Measurements from ENCODE around the gene PLXNC1. TPM values are rescaled to one million over a fixed set of nuclear protein-coding genes. Genes with fewer than 3 reads are reported as not detected.

The PLXNC1 gene
- total RNA-seq, 6 experiments from 2014 or later, result 0.18 to 0.40 (median 0.22) TPM

DNA sequence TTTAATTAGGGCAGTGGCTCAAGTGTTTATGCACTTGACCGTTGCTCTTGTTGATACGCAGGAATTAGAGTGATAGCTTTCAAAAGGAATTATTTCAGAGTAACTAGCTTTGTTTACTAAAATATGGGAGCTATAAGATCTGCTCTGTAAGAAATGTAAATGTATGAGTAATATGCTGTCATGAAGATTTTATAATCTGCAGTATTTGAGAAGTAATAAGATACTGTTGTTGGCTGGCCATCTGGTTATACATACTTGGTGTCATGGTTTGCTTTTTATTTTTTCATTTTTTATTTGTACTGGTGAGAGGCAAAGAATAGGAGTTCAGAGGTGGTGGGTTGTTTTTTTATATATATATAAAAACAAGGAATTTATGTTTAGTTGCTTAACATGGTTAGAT lies 58.5 kb downstream of the PLXNC1 start:
- H3K36me3 Mint-ChIP-seq (ENCODE audit: low read depth), result no peaks in the 10 kb centered on the region
- no peak overlapping the region for H3K4me3 Mint-ChIP-seq
- H3K4me1 Mint-ChIP-seq (ENCODE audit: low read depth), result no peaks in the 10 kb centered on the region
- H3K27me3 Mint-ChIP-seq (ENCODE audit: insufficient read depth), result peaks cover 22% of the 10 kb centered on the region
- no peak for DNase-seq
- TF ChIP-seq, protein P1, sequence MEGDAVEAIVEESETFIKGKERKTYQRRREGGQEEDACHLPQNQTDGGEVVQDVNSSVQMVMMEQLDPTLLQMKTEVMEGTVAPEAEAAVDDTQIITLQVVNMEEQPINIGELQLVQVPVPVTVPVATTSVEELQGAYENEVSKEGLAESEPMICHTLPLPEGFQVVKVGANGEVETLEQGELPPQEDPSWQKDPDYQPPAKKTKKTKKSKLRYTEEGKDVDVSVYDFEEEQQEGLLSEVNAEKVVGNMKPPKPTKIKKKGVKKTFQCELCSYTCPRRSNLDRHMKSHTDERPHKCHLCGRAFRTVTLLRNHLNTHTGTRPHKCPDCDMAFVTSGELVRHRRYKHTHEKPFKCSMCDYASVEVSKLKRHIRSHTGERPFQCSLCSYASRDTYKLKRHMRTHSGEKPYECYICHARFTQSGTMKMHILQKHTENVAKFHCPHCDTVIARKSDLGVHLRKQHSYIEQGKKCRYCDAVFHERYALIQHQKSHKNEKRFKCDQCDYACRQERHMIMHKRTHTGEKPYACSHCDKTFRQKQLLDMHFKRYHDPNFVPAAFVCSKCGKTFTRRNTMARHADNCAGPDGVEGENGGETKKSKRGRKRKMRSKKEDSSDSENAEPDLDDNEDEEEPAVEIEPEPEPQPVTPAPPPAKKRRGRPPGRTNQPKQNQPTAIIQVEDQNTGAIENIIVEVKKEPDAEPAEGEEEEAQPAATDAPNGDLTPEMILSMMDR (IDR thresholded peaks at IDR 0.05), result no peak
- H3K27ac Mint-ChIP-seq, result no peak overlapping the region
- peaks cover 4% of the 10 kb centered on the region for H3K9me3 Mint-ChIP-seq

DNA sequence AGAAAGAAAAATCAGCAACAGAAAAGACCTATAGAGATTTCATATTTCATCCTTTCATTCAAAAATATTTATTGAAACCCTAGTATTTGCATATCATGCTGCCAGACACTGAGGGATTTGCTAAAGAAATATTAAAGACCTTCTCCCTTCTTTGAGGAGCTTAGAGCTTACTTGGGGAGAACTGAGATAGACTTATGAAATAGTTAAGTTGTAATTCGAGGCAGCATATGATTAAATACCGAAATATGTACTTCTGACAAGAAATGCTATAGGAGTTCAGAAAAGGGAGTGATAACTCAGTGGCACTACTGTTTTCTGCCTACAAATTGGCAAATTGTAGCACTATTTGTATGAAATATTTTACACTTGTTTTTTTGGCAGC lies 59.1 kb downstream of the PLXNC1 start:
- H3K4me3 Mint-ChIP-seq, result no peak overlapping the region
- TF ChIP-seq, protein P1 (IDR thresholded peaks at IDR 0.05), result no peak
- H3K4me1 Mint-ChIP-seq (ENCODE audit: low read depth), result no peaks in the 10 kb centered on the region
- H3K36me3 Mint-ChIP-seq (ENCODE audit: low read depth), result no peaks in the 10 kb centered on the region
- no peak for DNase-seq
- peaks cover 22% of the 10 kb centered on the region for H3K27me3 Mint-ChIP-seq (ENCODE audit: insufficient read depth)
- peaks cover 4% of the 10 kb centered on the region for H3K9me3 Mint-ChIP-seq
- H3K27ac Mint-ChIP-seq, result no peak overlapping the region

GRCh38 chr12:94207849-94208621 lies 59.7 kb downstream of the PLXNC1 start:
- H3K9me3 Mint-ChIP-seq, result peaks cover 4% of the 10 kb centered on the region
- no peak for DNase-seq
- TF ChIP-seq, protein P1 (IDR thresholded peaks at IDR 0.05), result no peak
- no peaks in the 10 kb centered on the region for H3K36me3 Mint-ChIP-seq (ENCODE audit: low read depth)
- no peak overlapping the region for H3K4me3 Mint-ChIP-seq
- H3K27me3 Mint-ChIP-seq (ENCODE audit: insufficient read depth), result peaks cover 19% of the 10 kb centered on the region
- H3K4me1 Mint-ChIP-seq (ENCODE audit: low read depth), result no peaks in the 10 kb centered on the region
- no peak overlapping the region for H3K27ac Mint-ChIP-seq

- no peak for DNase-seq
- no peaks in the 10 kb centered on the region for H3K36me3 Mint-ChIP-seq (ENCODE audit: low read depth)
- no peak overlapping the region for H3K27ac Mint-ChIP-seq
- no peaks in the 10 kb centered on the region for H3K4me1 Mint-ChIP-seq (ENCODE audit: low read depth)
- peaks cover 4% of the 10 kb centered on the region for H3K9me3 Mint-ChIP-seq
- no peak overlapping the region for H3K4me3 Mint-ChIP-seq
- TF ChIP-seq, protein P1 (IDR thresholded peaks at IDR 0.05), result no peak
- H3K27me3 Mint-ChIP-seq (ENCODE audit: insufficient read depth), result peaks cover 18% of the 10 kb centered on the region
Measured at GRCh38 chr12:94208622-94208966, 60.2 kb downstream of the PLXNC1 start.

DNA sequence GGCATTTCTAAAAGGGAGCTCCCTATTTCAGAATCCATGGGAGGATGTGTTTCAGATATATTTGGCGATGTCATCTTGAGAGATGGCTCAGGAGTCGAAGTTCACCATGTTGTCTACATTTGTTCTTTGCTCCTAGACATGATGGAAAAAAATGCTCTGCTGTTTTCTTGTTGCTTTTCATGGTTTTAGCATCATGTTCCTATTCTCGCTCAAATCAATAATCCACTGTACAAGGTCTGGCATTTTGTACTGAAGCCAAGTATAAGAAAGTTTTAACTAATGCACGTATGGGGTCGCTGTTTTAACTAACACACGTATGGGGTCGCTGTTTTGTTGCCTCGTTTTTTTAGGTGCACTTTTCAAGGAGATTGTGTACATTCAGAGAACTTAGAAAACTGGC lies 60.9 kb downstream of the PLXNC1 start:
- DNase-seq, result no peak
- Mint-ChIP-seq H3K4me3 (no peak overlapping the region), H3K27me3 (ENCODE audit: insufficient read depth) (peaks cover 18% of the 10 kb centered on the region), H3K27ac (no peak overlapping the region), H3K36me3 (ENCODE audit: low read depth) (no peaks in the 10 kb centered on the region), H3K9me3 (peaks cover 4% of the 10 kb centered on the region), H3K4me1 (ENCODE audit: low read depth) (no peaks in the 10 kb centered on the region)
- TF ChIP-seq, protein P1 (IDR thresholded peaks at IDR 0.05), result no peak
